ENCODE results near the gene NTPCR. TPM values are rescaled to one million over a fixed set of nuclear protein-coding genes. Genes with fewer than 3 reads are reported as not detected.

NTPCR gene
- total and polyA plus RNA-seq, 2 donors: 50.8 to 53.7 TPM

- H3K27me3 ChIP-seq (ENCODE audit: control insufficient read depth in 2 of 2, insufficient read depth in 1 of 2, low read length in 1 of 2): no peaks in the 10 kb centered on the region
- no peak overlapping the region for H3K27ac ChIP-seq (ENCODE audit: low read depth in 1 of 2, low read length in 1 of 2)
- peaks cover 5 to 20% of the 10 kb centered on the region in 2 donors for H3K4me1 ChIP-seq (ENCODE audit: control insufficient read depth in 2 of 2, insufficient read depth in 2 of 2, low read length in 2 of 2)
- no peak for DNase-seq (ENCODE audit: low read depth in 6 of 9, low spot score in 9 of 9)
- H3K36me3 ChIP-seq (ENCODE audit: control insufficient read depth in 2 of 2, insufficient read depth in 2 of 2, low read length in 1 of 2): peaks cover 5 to 8% of the 10 kb centered on the region in 2 donors
- no peaks in the 10 kb centered on the region for H3K9me3 ChIP-seq (ENCODE audit: control insufficient read depth in 2 of 2, insufficient read depth in 1 of 2, low read length in 1 of 2)
- H3K4me3 ChIP-seq (ENCODE audit: low read length in 2 of 2): no peak overlapping the region
- 98% methylated on average over 10 of the region's 10 CpGs for WGBS
These were observed 34.4 kb downstream of the NTPCR start for GRCh38 chr1:232984577-232985425.

GRCh38 chr1:232985882-232986526 lies 35.6 kb downstream of the NTPCR start:
- no peak for DNase-seq (ENCODE audit: low read depth in 6 of 9, low spot score in 9 of 9)
- 95% methylated on average over 31 of the region's 31 CpGs for WGBS

DNA sequence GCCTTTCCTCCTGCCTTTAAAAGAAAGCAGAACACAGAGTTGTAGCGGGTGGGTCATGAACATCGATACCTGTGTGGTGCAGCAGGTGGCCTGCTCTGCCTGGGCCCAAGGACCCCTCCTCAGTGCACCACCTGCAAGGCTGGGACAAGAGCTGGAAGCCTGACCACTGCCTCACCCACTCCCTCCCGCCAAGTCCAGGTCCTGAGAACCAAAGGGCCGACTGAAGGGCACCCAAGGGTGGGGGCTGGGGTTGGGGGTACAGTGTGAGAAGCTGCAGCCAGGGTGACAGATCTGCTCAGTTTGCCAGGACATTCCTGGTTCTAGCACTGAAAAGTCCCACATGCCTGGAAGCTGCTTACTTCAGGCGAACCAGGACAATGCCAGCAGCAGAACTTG lies 36.1 kb downstream of the NTPCR start:
- H3K27ac ChIP-seq (ENCODE audit: low read depth in 1 of 2, low read length in 1 of 2): no peak overlapping the region
- no peak overlapping the region for H3K4me3 ChIP-seq (ENCODE audit: low read length in 2 of 2)
- no peaks in the 10 kb centered on the region for H3K9me3 ChIP-seq (ENCODE audit: control insufficient read depth in 2 of 2, insufficient read depth in 1 of 2, low read length in 1 of 2)
- H3K4me1 ChIP-seq (ENCODE audit: control insufficient read depth in 2 of 2, insufficient read depth in 2 of 2, low read length in 2 of 2): peaks cover 16 to 37% of the 10 kb centered on the region in 2 donors
- WGBS: 98% methylated on average over 5 of the region's 5 CpGs
- H3K27me3 ChIP-seq (ENCODE audit: control insufficient read depth in 2 of 2, insufficient read depth in 1 of 2, low read length in 1 of 2): no peaks in the 10 kb centered on the region
- DNase-seq (ENCODE audit: low read depth in 6 of 9, low spot score in 9 of 9): no peak
- peaks cover 3 to 5% of the 10 kb centered on the region in 2 donors for H3K36me3 ChIP-seq (ENCODE audit: control insufficient read depth in 2 of 2, insufficient read depth in 2 of 2, low read length in 1 of 2)

More at GRCh38 chr1:232985882-232986526, 35.6 kb downstream of the NTPCR start:
- H3K9me3 ChIP-seq (ENCODE audit: control insufficient read depth in 2 of 2, insufficient read depth in 1 of 2, low read length in 1 of 2): no peaks in the 10 kb centered on the region
- no peaks in the 10 kb centered on the region for H3K27me3 ChIP-seq (ENCODE audit: control insufficient read depth in 2 of 2, insufficient read depth in 1 of 2, low read length in 1 of 2)
- H3K36me3 ChIP-seq (ENCODE audit: control insufficient read depth in 2 of 2, insufficient read depth in 2 of 2, low read length in 1 of 2): peaks cover 3 to 5% of the 10 kb centered on the region in 2 donors
- H3K27ac ChIP-seq (ENCODE audit: low read depth in 1 of 2, low read length in 1 of 2): no peak overlapping the region
- H3K4me3 ChIP-seq (ENCODE audit: low read length in 2 of 2): no peak overlapping the region
- H3K4me1 ChIP-seq (ENCODE audit: control insufficient read depth in 2 of 2, insufficient read depth in 2 of 2, low read length in 2 of 2): peaks cover 15 to 32% of the 10 kb centered on the region in 2 donors

DNA sequence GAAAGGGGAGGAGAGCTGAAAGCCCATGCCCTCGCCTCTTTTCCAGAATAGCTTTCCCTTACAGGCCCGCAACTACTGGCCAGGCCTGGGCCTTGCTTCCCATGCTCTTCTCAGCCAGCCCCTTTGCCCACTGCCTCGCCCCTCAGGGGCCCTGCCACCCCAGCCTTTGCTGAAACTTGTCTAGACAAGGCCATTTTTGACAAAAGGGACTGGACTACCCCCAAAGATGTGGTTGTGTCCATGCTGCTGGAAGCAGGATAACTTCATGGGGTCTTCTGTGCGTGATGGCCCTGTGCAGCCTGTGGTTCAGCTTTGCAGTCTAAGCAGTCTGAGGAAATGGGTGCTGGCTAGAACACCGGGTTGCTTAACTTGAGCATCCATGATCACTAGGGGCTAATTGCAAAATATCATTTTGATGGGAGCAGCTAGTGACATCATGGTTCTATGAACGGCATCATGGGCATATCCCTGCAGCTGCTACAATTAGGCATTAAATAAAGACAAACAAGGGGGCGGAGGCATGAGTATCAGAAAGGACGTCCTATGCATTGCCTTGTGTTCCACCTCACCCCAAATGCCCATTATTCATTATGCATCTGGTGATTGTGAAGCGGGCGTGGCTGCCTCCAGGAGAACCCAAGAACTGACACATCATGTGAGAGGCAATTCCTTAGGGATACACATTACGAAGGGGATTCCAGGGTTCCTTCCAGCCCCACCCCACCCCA lies 36.8 kb downstream of the NTPCR start:
- no peaks in the 10 kb centered on the region for H3K27me3 ChIP-seq (ENCODE audit: control insufficient read depth in 2 of 2, insufficient read depth in 1 of 2, low read length in 1 of 2)
- peaks cover 16 to 40% of the 10 kb centered on the region in 2 donors for H3K4me1 ChIP-seq (ENCODE audit: control insufficient read depth in 2 of 2, insufficient read depth in 2 of 2, low read length in 2 of 2)
- H3K4me3 ChIP-seq (ENCODE audit: low read length in 2 of 2): no peak overlapping the region
- no peak for DNase-seq (ENCODE audit: low read depth in 6 of 9, low spot score in 9 of 9)
- peaks cover 3 to 5% of the 10 kb centered on the region in 2 donors for H3K36me3 ChIP-seq (ENCODE audit: control insufficient read depth in 2 of 2, insufficient read depth in 2 of 2, low read length in 1 of 2)
- WGBS: 97% methylated on average over 11 of the region's 11 CpGs
- H3K9me3 ChIP-seq (ENCODE audit: control insufficient read depth in 2 of 2, insufficient read depth in 1 of 2, low read length in 1 of 2): peaks cover 0 to 4% of the 10 kb centered on the region in 2 donors
- H3K27ac ChIP-seq (ENCODE audit: low read depth in 1 of 2, low read length in 1 of 2): no peak overlapping the region

- Histone ChIP-seq H3K4me1 (ENCODE audit: control insufficient read depth in 2 of 2, insufficient read depth in 2 of 2, low read length in 2 of 2) (peaks cover 16 to 40% of the 10 kb centered on the region in 2 donors), H3K36me3 (ENCODE audit: control insufficient read depth in 2 of 2, insufficient read depth in 2 of 2, low read length in 1 of 2) (peaks cover 3 to 5% of the 10 kb centered on the region in 2 donors), H3K27me3 (ENCODE audit: control insufficient read depth in 2 of 2, insufficient read depth in 1 of 2, low read length in 1 of 2) (no peaks in the 10 kb centered on the region), H3K9me3 (ENCODE audit: control insufficient read depth in 2 of 2, insufficient read depth in 1 of 2, low read length in 1 of 2) (peaks cover 0 to 4% of the 10 kb centered on the region in 2 donors), H3K4me3 (ENCODE audit: low read length in 2 of 2) (no peak overlapping the region), H3K27ac (ENCODE audit: low read depth in 1 of 2, low read length in 1 of 2) (no peak overlapping the region)
- DNase-seq (ENCODE audit: low read depth in 6 of 9, low spot score in 9 of 9): no peak
- 94% methylated on average over 13 of the region's 13 CpGs for WGBS
These were observed 37.3 kb downstream of the NTPCR start for GRCh38 chr1:232987774-232988140.

DNA sequence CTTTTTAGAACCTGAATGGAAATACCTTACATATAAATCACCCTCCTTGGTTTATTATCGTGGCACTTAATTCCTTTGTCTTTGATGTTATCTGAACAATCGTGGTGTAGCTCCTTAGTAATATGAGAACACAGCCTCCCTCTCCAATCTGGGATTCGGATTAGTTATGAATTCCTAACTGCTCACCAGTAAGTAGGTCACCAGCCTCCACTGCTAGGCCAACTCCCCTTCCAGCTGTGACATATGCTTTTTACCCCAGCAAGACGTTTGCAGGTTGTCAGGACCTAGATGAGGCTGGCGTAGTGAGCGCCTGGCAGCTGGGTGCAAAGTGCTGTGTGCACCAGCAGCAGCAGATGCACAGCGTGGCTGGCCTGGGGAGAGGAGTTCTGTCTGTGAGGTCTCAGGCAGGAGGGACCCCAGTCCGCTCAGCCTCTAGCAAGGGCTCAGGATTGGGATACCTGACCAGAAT lies 38.2 kb downstream of the NTPCR start:
- Histone ChIP-seq H3K4me1 (ENCODE audit: control insufficient read depth in 2 of 2, insufficient read depth in 2 of 2, low read length in 2 of 2) (peaks cover 16 to 40% of the 10 kb centered on the region in 2 donors), H3K27me3 (ENCODE audit: control insufficient read depth in 2 of 2, insufficient read depth in 1 of 2, low read length in 1 of 2) (no peaks in the 10 kb centered on the region), H3K36me3 (ENCODE audit: control insufficient read depth in 2 of 2, insufficient read depth in 2 of 2, low read length in 1 of 2) (peaks cover 2 to 5% of the 10 kb centered on the region in 2 donors), H3K4me3 (ENCODE audit: low read length in 2 of 2) (no peak overlapping the region), H3K27ac (ENCODE audit: low read depth in 1 of 2, low read length in 1 of 2) (peak overlapping the region in 1 of 2 donors; percentile 65), H3K9me3 (ENCODE audit: control insufficient read depth in 2 of 2, insufficient read depth in 1 of 2, low read length in 1 of 2) (peaks cover under 1 to 8% of the 10 kb centered on the region in 2 donors)
- peak; percentile 46 to 88 (median 59) for DNase-seq (ENCODE audit: low read depth in 6 of 9, low spot score in 9 of 9)
- WGBS: 53% methylated on average over 8 of the region's 8 CpGs

DNA sequence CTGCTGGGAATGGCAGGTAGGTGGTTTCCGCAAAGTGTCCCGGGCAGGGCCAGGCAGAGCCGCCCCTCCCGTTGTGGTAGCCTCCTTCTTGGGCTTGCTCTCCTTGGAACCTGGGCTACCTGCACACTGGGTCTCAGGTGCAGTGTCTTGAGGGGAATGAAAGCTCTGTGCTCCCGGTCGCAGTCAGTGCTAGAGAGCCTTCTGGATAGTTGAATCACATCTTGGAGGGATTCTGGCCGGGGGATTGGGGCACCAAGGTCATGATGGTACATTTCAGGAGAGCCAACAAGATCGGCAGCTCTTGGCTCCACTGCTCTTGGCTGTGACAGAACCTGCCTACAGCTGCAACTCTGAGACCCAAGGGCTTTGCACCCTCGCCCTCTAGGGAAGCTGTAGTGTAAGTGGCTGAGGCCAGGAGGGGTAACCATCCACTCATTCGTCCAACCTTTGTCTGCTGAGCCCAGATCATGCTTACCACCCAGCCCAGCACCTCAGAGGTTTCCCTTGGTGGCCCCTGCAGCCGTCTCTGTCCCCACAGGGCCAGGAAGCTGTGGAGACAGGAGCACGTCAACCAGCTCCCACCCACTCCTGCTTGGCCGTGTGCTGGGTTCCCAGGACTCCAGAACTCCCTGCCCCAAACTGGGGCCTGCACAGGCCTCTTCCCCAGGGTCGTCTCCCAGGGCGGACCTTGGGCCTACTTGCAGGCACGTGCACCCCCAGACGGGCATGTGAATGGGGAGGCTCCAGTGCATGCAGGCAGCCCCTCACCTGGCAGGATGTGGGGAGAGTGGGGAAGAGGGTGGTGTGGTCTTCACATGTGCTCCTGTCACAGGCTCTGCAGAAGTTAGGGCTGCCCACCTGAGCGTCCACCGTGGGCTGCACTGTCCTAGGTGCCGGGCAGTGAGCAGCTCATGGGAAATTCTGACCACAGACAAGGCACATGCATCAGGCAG lies 40.0 kb downstream of the NTPCR start:
- Histone ChIP-seq H3K4me1 (ENCODE audit: control insufficient read depth in 2 of 2, insufficient read depth in 2 of 2, low read length in 2 of 2) (peaks cover 16 to 40% of the 10 kb centered on the region in 2 donors), H3K27ac (ENCODE audit: low read depth in 1 of 2, low read length in 1 of 2) (no peak overlapping the region), H3K36me3 (ENCODE audit: control insufficient read depth in 2 of 2, insufficient read depth in 2 of 2, low read length in 1 of 2) (peaks cover 0 to 5% of the 10 kb centered on the region in 2 donors), H3K4me3 (ENCODE audit: low read length in 2 of 2) (no peak overlapping the region), H3K27me3 (ENCODE audit: control insufficient read depth in 2 of 2, insufficient read depth in 1 of 2, low read length in 1 of 2) (no peaks in the 10 kb centered on the region), H3K9me3 (ENCODE audit: control insufficient read depth in 2 of 2, insufficient read depth in 1 of 2, low read length in 1 of 2) (peaks cover 2 to 15% of the 10 kb centered on the region in 2 donors)
- DNase-seq (ENCODE audit: low read depth in 6 of 9, low spot score in 9 of 9): peak; percentile 9 to 86 (median 44)
- WGBS: 67% methylated on average over 20 of the region's 20 CpGs

- H3K36me3 ChIP-seq (ENCODE audit: control insufficient read depth in 2 of 2, insufficient read depth in 2 of 2, low read length in 1 of 2): no peaks in the 10 kb centered on the region
- H3K27ac ChIP-seq (ENCODE audit: low read depth in 1 of 2, low read length in 1 of 2): no peak overlapping the region
- peaks cover 16 to 40% of the 10 kb centered on the region in 2 donors for H3K4me1 ChIP-seq (ENCODE audit: control insufficient read depth in 2 of 2, insufficient read depth in 2 of 2, low read length in 2 of 2)
- DNase-seq (ENCODE audit: low read depth in 6 of 9, low spot score in 9 of 9): no peak
- H3K27me3 ChIP-seq (ENCODE audit: control insufficient read depth in 2 of 2, insufficient read depth in 1 of 2, low read length in 1 of 2): no peaks in the 10 kb centered on the region
- 95% methylated on average over 7 of the region's 7 CpGs for WGBS
- H3K4me3 ChIP-seq (ENCODE audit: low read length in 2 of 2): no peak overlapping the region
- peaks cover 2 to 15% of the 10 kb centered on the region in 2 donors for H3K9me3 ChIP-seq (ENCODE audit: control insufficient read depth in 2 of 2, insufficient read depth in 1 of 2, low read length in 1 of 2)
These were observed 40.8 kb downstream of the NTPCR start for GRCh38 chr1:232991238-232991637.
